Measurements from ENCODE around the gene FXYD1. TPM values are rescaled to one million over a fixed set of nuclear protein-coding genes. Genes with fewer than 3 reads are reported as not detected.

The FXYD1 gene
- total and polyA plus RNA-seq, 2 of the 8 experiments (the other 6 are each of a cell fraction or from before 2014, with no cell fraction given), result 1.6 to 8.1 TPM

DNA sequence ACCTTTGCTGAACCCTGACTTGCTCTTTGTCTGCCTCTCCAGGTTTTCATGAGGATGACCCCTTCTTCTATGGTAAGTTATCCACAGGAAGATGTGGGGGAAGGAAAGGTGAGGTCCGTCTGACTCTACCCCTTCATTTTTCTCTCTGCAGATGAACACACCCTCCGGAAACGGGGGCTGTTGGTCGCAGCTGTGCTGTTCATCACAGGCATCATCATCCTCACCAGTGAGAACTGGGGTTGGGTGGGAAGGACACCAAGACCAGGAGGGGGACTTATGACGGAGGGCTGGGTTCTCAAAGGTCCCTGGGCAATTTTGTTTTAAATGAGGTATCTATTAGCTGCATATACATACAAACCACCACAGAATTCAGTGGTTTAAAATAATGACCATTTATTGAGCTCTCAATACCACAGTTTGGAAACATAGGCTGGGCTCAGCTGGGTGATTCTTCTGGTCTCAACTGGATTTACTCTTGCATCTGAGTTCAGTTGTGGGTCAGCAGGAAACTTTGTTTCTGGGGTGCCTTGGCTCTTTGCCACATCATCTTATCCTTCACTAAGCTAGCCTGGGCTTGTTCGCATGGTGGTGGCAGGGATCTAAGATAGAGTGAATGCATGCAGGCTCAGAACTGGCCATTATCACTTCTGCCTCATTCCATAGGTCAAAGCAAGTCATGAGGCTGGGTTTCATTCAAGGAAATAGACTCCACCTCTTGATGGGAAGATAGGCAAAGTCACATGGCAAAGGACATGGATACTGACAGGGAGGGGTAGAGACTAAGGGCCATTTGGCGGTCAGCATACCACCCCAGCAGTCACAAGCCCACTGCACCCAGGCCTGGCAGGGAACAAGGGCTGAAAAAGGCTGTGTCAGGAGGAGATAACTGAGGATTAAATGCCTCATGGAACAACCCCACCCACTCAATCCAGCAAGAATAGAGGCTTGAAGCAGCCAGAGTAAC is 27.8 kb downstream of the FXYD1 start (continued):
- TF ChIP-seq RXRA (IDR thresholded peaks at IDR 0.05; ENCODE audit: insufficient read depth, low read depth, low read length) (no peak), SRF (IDR thresholded peaks at IDR 0.05; ENCODE audit: low read depth, low read length) (no peak), GTF2F1 (IDR thresholded peaks at IDR 0.05; ENCODE audit: borderline replicate concordance, low read depth, low read length) (no peak), SP4 (IDR thresholded peaks at IDR 0.05; ENCODE audit: low read length) (no peak)
- TF ChIP-seq, protein P1, sequence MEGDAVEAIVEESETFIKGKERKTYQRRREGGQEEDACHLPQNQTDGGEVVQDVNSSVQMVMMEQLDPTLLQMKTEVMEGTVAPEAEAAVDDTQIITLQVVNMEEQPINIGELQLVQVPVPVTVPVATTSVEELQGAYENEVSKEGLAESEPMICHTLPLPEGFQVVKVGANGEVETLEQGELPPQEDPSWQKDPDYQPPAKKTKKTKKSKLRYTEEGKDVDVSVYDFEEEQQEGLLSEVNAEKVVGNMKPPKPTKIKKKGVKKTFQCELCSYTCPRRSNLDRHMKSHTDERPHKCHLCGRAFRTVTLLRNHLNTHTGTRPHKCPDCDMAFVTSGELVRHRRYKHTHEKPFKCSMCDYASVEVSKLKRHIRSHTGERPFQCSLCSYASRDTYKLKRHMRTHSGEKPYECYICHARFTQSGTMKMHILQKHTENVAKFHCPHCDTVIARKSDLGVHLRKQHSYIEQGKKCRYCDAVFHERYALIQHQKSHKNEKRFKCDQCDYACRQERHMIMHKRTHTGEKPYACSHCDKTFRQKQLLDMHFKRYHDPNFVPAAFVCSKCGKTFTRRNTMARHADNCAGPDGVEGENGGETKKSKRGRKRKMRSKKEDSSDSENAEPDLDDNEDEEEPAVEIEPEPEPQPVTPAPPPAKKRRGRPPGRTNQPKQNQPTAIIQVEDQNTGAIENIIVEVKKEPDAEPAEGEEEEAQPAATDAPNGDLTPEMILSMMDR (IDR thresholded peaks at IDR 0.05; ENCODE audit: control extremely low read depth in 1 of 3, insufficient read depth in 1 of 3, low read depth in 1 of 3, low read length in 3 of 3), result no peak

All from H1 (cell line).